Stimulated activated CD4-positive, alpha-beta T cell treated with anti-CD3 and anti-CD28 coated beads, Interleukin-1b, Interleukin-23, amount 100 ng/mL, for 1 hour (primary cell): Measurements from ENCODE around the gene WFS1.

ENCODE experiments used
- DNase-seq, 2 donors: peaks; one replicate each; pipeline ENCODE4 v3.0.0-alpha.2; 2020; ENCODE audit warnings: low read depth in 2 of 2

Gene WFS1

DNA sequence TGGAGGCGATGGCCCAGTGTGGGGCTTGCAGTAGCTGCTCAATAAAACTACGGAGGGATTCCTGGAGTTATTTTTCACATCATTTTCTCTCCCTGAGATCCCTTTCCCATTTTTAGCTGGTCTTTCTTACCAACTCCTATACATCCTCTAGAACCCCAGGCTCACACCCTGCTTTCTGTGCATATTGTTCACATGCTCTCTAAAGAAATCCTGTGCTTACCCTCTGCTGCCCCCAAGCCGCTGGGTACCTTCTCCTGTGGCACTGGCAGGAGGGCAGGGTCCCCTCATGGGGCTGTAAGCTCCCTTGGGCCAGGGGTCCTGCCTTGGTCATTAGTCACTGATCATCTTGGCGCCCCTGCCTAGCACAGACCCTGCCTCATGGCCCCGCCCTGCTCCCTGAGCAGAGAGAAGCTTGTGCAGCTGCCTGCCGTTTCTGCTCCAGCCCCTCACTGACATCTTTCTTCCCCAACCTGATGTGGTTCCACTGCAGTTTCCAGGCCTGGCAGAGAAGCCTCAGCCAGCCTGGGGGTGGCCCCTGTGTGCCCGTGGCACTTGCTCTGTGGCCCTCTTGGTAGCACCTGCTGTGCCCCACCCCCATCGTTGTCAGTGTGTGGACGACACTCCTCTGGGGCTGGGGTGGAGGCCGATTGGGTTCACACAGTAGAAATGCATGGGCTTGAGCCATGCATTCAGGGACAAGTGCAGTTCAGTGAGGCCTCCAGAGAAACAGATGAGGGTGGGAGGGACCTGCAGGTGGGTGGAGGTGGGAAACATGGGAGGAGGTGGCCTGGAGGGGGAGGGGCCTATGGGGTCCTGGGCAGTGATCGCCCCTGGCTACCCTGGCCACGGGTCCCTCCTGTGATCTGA lies 69.5 kb downstream of the WFS1 start:
- DNase-seq: no peak

DNA sequence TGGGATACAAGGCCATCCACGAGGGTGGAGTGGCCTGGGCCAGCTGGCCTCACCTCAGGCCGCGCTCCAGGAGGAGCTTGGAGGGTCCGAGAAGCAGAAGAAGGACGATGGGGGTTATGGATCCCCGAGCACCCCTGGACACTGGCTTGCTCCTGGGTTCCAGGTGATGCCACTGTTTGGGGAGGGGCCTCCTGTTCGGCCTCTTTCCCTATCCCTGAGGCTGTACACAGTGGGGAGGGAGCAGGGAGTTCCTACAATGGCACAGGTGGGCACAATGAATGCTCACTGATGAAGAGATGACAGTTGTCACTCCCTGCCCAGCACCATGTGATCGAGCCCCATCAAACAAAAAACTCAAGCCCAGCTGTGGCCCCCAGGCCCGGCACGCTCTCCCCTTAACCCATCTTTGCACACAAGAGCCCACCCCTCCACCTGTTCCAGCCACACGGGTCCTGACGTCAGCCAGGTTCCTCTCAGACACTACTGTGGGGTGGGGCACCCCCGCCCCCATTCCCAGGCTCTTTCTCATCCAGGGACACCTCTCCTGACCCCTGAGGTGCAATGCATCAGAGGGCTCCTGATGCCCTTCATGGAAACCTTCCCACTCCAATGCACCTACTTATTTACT lies 70.3 kb downstream of the WFS1 start:
- no peak for DNase-seq

DNA sequence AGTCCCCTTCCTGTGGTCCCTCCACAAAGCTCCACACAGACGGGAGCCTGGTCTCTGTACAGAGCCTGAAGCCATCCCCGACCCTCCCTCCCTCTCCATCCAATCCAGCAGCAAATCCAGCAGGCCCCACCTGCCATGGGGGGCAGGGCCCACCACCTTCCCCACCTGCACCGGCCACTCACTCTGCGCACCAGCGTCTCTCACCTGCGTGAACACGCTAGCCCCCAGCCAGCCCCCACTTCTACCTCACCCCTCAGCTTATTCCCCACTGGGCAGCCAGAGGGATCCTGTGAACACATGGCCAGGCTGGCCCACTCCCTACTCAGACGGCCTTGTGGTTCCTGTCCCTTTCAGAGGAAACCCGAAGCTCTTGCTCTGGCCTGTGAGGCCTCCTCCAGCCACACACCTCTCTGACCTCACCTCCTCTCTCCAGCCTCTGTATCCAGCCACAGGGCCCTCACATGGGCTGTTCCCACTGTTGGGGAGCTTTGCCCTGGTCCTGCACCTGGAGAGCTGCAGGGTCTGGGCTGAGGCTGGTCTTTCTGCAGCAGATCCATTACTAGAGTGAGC lies 70.9 kb downstream of the WFS1 start:
- DNase-seq: no peak

DNA sequence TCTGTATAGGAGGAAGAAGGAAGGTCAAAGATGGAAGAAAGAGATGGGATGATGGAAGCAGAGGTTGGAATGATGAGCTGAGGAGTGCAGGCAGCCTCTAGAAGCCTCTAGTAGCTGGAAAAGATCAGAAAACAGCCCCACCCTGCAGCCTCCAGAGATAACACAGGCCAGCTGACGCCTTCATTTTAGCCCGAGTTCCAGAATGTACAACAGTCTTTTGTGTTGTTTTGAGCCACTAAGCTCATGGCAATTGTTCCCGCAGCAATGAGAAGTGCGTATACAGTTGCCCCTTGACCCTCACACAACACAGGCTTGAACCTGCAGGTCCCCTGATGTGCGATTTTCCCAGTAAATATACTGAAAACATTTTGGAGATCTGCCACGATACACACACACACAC lies 72.0 kb downstream of the WFS1 start:
- DNase-seq: no peak

GRCh38 chr4:6342530-6343293 lies 73.1 kb downstream of the WFS1 start:
- no peak for DNase-seq

- no peak for DNase-seq
Measured at GRCh38 chr4:6343939-6344408, 74.3 kb downstream of the WFS1 start.

DNA sequence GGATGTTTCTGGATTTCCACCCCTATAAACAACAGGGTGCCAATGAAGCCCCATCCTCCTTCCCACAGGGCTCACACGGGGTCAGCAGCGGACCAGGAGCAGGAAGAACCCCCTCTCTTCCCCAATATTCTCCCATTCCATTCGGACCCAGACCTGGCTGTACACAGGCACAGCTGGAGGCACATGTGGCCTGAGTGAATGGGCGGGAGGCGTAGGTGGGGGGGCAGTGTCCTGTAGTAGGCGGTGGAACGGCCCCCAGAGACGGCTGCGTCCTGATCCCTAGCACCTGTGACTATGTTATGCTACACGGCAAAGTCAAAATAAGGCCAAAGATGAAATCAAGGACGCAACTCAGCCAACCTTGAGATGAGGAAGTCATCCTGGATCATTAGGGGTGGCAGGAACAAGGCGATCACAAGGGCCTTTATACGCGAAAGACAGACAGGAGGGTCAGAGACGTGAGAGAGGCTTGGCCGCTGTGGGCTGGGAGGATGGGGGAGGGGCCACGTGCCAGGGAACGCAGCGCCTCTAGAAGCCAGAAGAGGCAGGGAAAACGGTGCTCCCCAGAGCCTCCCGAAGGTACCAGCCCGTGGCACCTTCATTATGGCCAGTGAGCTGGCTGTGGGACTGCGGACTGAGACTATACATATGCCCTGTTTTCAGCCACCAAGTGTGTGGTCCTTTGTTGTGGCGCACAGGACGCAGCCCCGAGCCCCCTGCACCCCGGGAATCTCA lies 75.6 kb downstream of the WFS1 start:
- DNase-seq: no peak

GRCh38 chr4:6345866-6346265 lies 76.2 kb downstream of the WFS1 start:
- DNase-seq: no peak

- no peak for DNase-seq
Measured at GRCh38 chr4:6346373-6347110, 76.9 kb downstream of the WFS1 start.

DNA sequence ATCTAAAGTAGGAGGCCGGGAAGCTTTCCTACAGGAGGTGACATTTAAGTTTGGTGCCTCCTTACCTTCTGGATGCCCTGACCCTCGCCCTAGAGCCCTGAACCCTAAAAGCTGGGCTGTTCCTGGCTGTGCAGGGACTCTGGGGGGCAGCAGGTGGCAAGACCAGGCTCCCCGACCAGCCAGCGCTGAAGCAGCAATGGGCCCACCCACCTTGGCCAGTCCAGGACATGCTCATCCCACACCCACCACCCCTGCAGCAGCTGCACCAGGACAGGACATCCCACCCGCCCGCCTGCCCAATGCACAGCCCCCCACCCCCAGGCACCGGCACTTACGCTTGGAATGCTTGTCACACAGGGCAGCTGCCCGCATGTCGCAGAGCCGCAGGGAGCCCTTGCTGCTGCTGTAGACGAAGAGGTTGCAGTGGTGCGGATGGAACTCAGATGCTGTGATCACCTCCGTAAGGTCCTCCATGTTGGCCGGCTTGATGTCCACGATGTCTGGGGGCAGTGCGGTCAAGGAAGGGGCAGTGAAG lies 77.9 kb downstream of the WFS1 start:
- no peak for DNase-seq

DNA sequence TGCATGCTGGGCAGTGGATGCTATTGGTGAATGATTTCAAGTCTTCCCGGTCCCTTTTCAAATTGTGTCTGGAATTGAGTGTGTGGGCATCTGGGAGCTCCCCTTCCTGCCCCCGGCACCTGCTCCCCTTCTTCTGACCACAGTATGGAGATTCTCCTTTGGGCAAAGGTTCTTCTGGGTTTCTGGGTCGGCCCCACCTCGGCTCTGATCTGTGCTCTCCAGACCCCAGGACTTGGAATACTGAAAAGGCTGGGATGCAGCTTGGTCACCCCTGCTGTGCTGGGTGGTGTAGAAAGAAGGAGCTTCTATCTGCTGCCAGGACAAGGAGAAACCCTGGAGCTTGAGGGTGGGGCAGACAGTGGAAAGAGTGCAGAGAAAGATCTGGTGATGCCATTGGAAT lies 78.8 kb downstream of the WFS1 start:
- DNase-seq: no peak

- no peak for DNase-seq
Measured at GRCh38 chr4:6349896-6350603, 80.4 kb downstream of the WFS1 start.

- no peak for DNase-seq
Measured at GRCh38 chr4:6350646-6351045, 81.0 kb downstream of the WFS1 start.

GRCh38 chr4:6351246-6352000 lies 81.8 kb downstream of the WFS1 start:
- DNase-seq: no peak

DNA sequence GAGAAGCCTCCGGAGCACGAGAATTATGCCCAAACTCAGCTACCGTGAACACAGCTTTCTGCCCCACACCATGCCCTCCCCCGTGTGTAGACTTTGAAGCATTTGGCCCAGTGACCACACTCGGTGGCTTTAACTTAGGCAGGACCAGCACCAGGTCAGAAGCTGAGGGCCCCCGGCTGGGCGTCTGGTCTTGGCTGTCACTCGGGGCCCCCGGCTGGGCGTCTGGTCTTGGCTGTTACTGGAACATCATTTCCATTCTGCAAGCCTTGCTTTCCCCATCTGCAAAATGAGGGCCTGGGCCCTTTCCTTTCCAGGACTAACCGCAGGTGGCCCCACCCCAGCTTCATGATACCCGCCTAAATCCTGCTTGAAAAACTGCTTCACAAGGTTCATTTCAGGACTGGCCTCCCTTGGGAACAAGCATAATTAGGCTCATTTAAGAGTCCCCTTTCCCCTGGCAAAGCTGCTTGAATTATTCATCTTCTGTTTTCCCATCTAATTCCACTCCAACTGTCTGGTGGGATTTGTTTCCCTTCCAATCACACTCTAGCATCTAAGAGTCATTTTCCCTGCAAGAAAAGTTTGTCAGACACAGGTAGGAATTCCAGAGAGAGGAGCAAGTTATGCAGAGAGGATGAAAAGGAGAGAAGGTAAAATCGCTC lies 82.5 kb downstream of the WFS1 start:
- no peak for DNase-seq
